Neuronal stem cell (in vitro differentiated cells): ENCODE data around the gene REXO1.

Source experiments
- DNase-seq: peaks from one replicate; pipeline ENCODE4 v3.0.0-alpha.2; 2013; ENCODE audit warnings: low spot score
- H2AFZ ChIP-seq: one replicate; pipeline ENCODE4 v1.6.1; 2013; ENCODE audit warnings: mild to moderate bottlenecking, low read length, inconsistent platforms
- H2AK5ac ChIP-seq: 2 replicates; pipeline ENCODE4 v1.6.1; 2013; ENCODE audit warnings: low read depth, mild to moderate bottlenecking, inconsistent platforms, low read length, moderate library complexity, mixed read lengths
- H2BK120ac ChIP-seq: 2 replicates; pipeline ENCODE4 v1.6.1; 2013; ENCODE audit warnings: low read depth, mild to moderate bottlenecking, inconsistent platforms, low read length, moderate library complexity, mixed read lengths
- H2BK12ac ChIP-seq: one replicate; pipeline ENCODE4 v1.6.1; 2013; ENCODE audit warnings: low read length, inconsistent platforms
- H2BK15ac ChIP-seq: 2 replicates; pipeline ENCODE4 v1.6.1; 2013; ENCODE audit warnings: mild to moderate bottlenecking, low read length, inconsistent platforms, mixed read lengths
- H2BK5ac ChIP-seq: one replicate; pipeline ENCODE4 v1.6.1; 2013; ENCODE audit warnings: inconsistent platforms, mild to moderate bottlenecking, low read length, moderate library complexity
- H3K14ac ChIP-seq: one replicate; pipeline ENCODE4 v1.6.1; 2013; ENCODE audit warnings: low read length, inconsistent platforms
- H3K18ac ChIP-seq: 2 replicates; pipeline ENCODE4 v1.6.1; 2013; ENCODE audit warnings: low read length, inconsistent platforms
- H3K23ac ChIP-seq: 2 replicates; pipeline ENCODE4 v1.6.1; 2013; ENCODE audit warnings: low read depth, mild to moderate bottlenecking, mixed read lengths, low read length, inconsistent platforms; ENCODE audit not compliant: poor library complexity
- H3K27ac ChIP-seq: replicated peaks from 3 replicates; pipeline ENCODE4 v1.5.1; 2013; ENCODE audit warnings: low read length, inconsistent platforms
- H3K27me3 ChIP-seq, 3 experiments: 2 replicates each; pipeline ENCODE4 v1.6.1; 2013; ENCODE audit warnings: low read length in 3 of 3, mild to moderate bottlenecking in 2 of 3, inconsistent platforms in 1 of 3, low read depth in 1 of 3, mixed read lengths in 1 of 3, moderate library complexity in 1 of 3; ENCODE audit not compliant: control insufficient read depth in 3 of 3, insufficient read depth in 3 of 3
- H3K36me3 ChIP-seq, 2 donors: replicated peaks in 1 of 2; 2 replicates each; pipeline ENCODE4 v1.6.1; 2013; ENCODE audit warnings: low read length in 2 of 2; ENCODE audit not compliant: control insufficient read depth in 2 of 2, insufficient read depth in 2 of 2
- H3K4ac ChIP-seq: 2 replicates; pipeline ENCODE4 v1.6.1; 2013; ENCODE audit warnings: inconsistent platforms, mild to moderate bottlenecking, low read length, moderate library complexity
- H3K4me1 ChIP-seq, 2 donors: 1 replicate in 1 of 2; 2 replicates in 1 of 2; pipeline ENCODE4 v1.6.1; 2013; ENCODE audit warnings: low read length in 2 of 2, low read depth in 1 of 2; ENCODE audit not compliant: control insufficient read depth in 2 of 2, insufficient read depth in 1 of 2
- H3K4me2 ChIP-seq: one replicate; pipeline ENCODE4 v1.6.1; 2013; ENCODE audit warnings: mild to moderate bottlenecking, low read length, inconsistent platforms; ENCODE audit not compliant: insufficient read depth, poor library complexity, severe bottlenecking
- H3K4me3 ChIP-seq, 2 donors: 2 replicates each; pipeline ENCODE4 v1.5.1; 2013; ENCODE audit warnings: low read length in 2 of 2, mild to moderate bottlenecking in 2 of 2, inconsistent platforms in 1 of 2, moderate library complexity in 1 of 2
- H3K79me1 ChIP-seq: one replicate; pipeline ENCODE4 v1.6.1; 2013; ENCODE audit warnings: low read depth, mild to moderate bottlenecking, inconsistent platforms, low read length, moderate library complexity
- H3K9ac ChIP-seq: one replicate; pipeline ENCODE4 v1.6.1; 2013; ENCODE audit warnings: mild to moderate bottlenecking, low read depth, low read length, inconsistent platforms; ENCODE audit not compliant: poor library complexity
- H3K9me3 ChIP-seq, 2 donors: replicated peaks in 1 of 2; 2 replicates each; pipeline versions ENCODE3 to v1.6.1; 2013; ENCODE audit warnings: low read length in 2 of 2, mild to moderate bottlenecking in 2 of 2, inconsistent platforms in 1 of 2, low read depth in 1 of 2, mixed read lengths in 1 of 2, moderate library complexity in 1 of 2; ENCODE audit not compliant: control insufficient read depth in 2 of 2, insufficient read depth in 1 of 2
- H4K8ac ChIP-seq: one replicate; pipeline ENCODE4 v1.6.1; 2013; ENCODE audit warnings: low read depth, mild to moderate bottlenecking, inconsistent platforms, low read length, moderate library complexity
- H4K91ac ChIP-seq: one replicate; pipeline ENCODE4 v1.6.1; 2013; ENCODE audit warnings: low read length, low read depth, mild to moderate bottlenecking, inconsistent platforms; ENCODE audit not compliant: poor library complexity
- WGBS, 2 donors: extraction: QIAGEN DNeasy Blood & Tissue Kit; methylation state at CpG; one replicate each; pipeline ENCODE4 v1.1.7; 2013; ENCODE audit warnings: missing lambda C conversion rate in 2 of 2, mixed read lengths in 1 of 2; ENCODE audit not compliant: insufficient read length in 2 of 2, insufficient replicate concordance in 1 of 2; ENCODE audit errors: extremely low coverage in 2 of 2; 5-methylcytosine and 5-hydroxymethylcytosine counted together

REXO1 gene

GRCh38 chr19:1815605-1816529 lies 32.4 kb downstream of the REXO1 start:
- WGBS, 2 donors, result no CpG with 5 or more reads among the region's 61 CpGs
- no peak overlapping the region for H2BK12ac ChIP-seq
- H3K9ac ChIP-seq, result peak overlapping the region; percentile 44
- peaks cover 0 to 3% (median 1%) of the 10 kb centered on the region in 3 experiments for H3K27me3 ChIP-seq
- no peak overlapping the region for H2BK120ac ChIP-seq
- H3K9me3 ChIP-seq, result peaks cover 0 to 3% of the 10 kb centered on the region in 2 donors
- peaks cover 28 to 51% of the 10 kb centered on the region in 2 donors for H3K36me3 ChIP-seq
- no peak overlapping the region for H2BK15ac ChIP-seq
- peak overlapping the region; percentile 48 for H3K18ac ChIP-seq
- no peak overlapping the region for H2AK5ac ChIP-seq
- no peak for DNase-seq
- no peak overlapping the region for H3K4ac ChIP-seq
- H3K27ac ChIP-seq, result no peak overlapping the region
- H2BK5ac ChIP-seq, result no peak overlapping the region
- H3K4me1 ChIP-seq, result peaks cover 0 to 7% of the 10 kb centered on the region in 2 donors
- no peak overlapping the region for H3K14ac ChIP-seq
- H4K8ac ChIP-seq, result no peak overlapping the region
- peak overlapping the region; percentile 55 for H3K23ac ChIP-seq
- H2AFZ ChIP-seq, result no peak overlapping the region
- peaks cover 2% of the 10 kb centered on the region for H3K79me1 ChIP-seq
- no peak overlapping the region for H3K4me3 ChIP-seq
- H3K4me2 ChIP-seq, result no peak overlapping the region
- H4K91ac ChIP-seq, result no peak overlapping the region

- H3K36me3 ChIP-seq, result peaks cover 24 to 43% of the 10 kb centered on the region in 2 donors
- H3K4ac ChIP-seq, result no peak overlapping the region
- peaks cover 0 to 5% (median 3%) of the 10 kb centered on the region in 3 experiments for H3K27me3 ChIP-seq
- H3K23ac ChIP-seq, result no peak overlapping the region
- no peak overlapping the region for H2AFZ ChIP-seq
- H3K4me2 ChIP-seq, result no peak overlapping the region
- H3K4me3 ChIP-seq, result no peak overlapping the region
- H3K9ac ChIP-seq, result peak overlapping the region; percentile 4
- peak overlapping the region; percentile 56 for H4K8ac ChIP-seq
- no peak overlapping the region for H4K91ac ChIP-seq
- no peak overlapping the region for H2BK120ac ChIP-seq
- DNase-seq, result no peak
- peaks cover 0 to 3% of the 10 kb centered on the region in 2 donors for H3K9me3 ChIP-seq
- peak overlapping the region; percentile 27 for H3K14ac ChIP-seq
- H3K4me1 ChIP-seq, result peaks cover 0 to 7% of the 10 kb centered on the region in 2 donors
- H2BK15ac ChIP-seq, result no peak overlapping the region
- no CpG with 5 or more reads among the region's 26 CpGs for WGBS, 2 donors
- H2BK5ac ChIP-seq, result no peak overlapping the region
- no peak overlapping the region for H3K27ac ChIP-seq
- no peak overlapping the region for H2AK5ac ChIP-seq
- H3K79me1 ChIP-seq, result no peaks in the 10 kb centered on the region
- no peak overlapping the region for H3K18ac ChIP-seq
- H2BK12ac ChIP-seq, result no peak overlapping the region
These were observed 33.3 kb downstream of the REXO1 start for GRCh38 chr19:1814833-1815604.

GRCh38 chr19:1814391-1814790 lies 33.9 kb downstream of the REXO1 start:
- Histone ChIP-seq H3K9me3 (peaks cover 0 to 3% of the 10 kb centered on the region in 2 donors), H2BK5ac (no peak overlapping the region), H3K4me3 (no peak overlapping the region), H3K27ac (no peak overlapping the region), H2BK12ac (no peak overlapping the region), H3K18ac (no peak overlapping the region), H4K8ac (peak overlapping the region; percentile 56), H3K9ac (peak overlapping the region; percentile 4), H2BK120ac (no peak overlapping the region), H3K27me3 (peaks cover 0 to 5% (median 3%) of the 10 kb centered on the region in 3 experiments), H3K23ac (no peak overlapping the region), H2BK15ac (no peak overlapping the region), H3K4ac (no peak overlapping the region), H2AFZ (no peak overlapping the region), H3K4me2 (no peak overlapping the region), H3K4me1 (peaks cover 0 to 7% of the 10 kb centered on the region in 2 donors), H3K79me1 (no peaks in the 10 kb centered on the region), H3K36me3 (peaks cover 22 to 37% of the 10 kb centered on the region in 2 donors), H4K91ac (no peak overlapping the region), H3K14ac (peak overlapping the region; percentile 27), H2AK5ac (no peak overlapping the region)
- DNase-seq, result no peak
- WGBS, 2 donors, result no CpG with 5 or more reads among the region's 10 CpGs
